GM12878 (cell line): ENCODE results near the gene EMILIN3. TPM values are rescaled to one million over a fixed set of nuclear protein-coding genes. Genes with fewer than 3 reads are reported as not detected.

Experiments
- BACH1 ChIP-seq: fragments of 450-650 bp; IDR thresholded peaks from 2 replicates; pipeline ENCODE4 v1.6.1; 2017; ENCODE audit warnings: mild to moderate bottlenecking, borderline replicate concordance
- BHLHE40 ChIP-seq, 2 experiments: fragments of 450-650 bp in 1 of 2; IDR thresholded peaks; 2 replicates each; pipeline ENCODE4 v1.6.1; 2011 to 2017; ENCODE audit warnings: low read depth in 2 of 2, borderline replicate concordance in 1 of 2, improper control_type of control experiment in 1 of 2, low read length in 1 of 2, mild to moderate bottlenecking in 1 of 2
- CBFB ChIP-seq: IDR thresholded peaks from 2 replicates; pipeline ENCODE4 v1.6.1; 2016; ENCODE audit warnings: antibody characterized with exemption, low read depth
- CHD2 ChIP-seq: IDR thresholded peaks from 2 replicates; pipeline ENCODE4 v1.6.1; 2011; ENCODE audit warnings: low read depth, low read length, improper control_type of control experiment, borderline replicate concordance
- CREM ChIP-seq: IDR thresholded peaks from 2 replicates; pipeline ENCODE4 v1.6.1; 2014; ENCODE audit warnings: antibody characterized with exemption, low read depth
- EGR1 ChIP-seq, 2 experiments: IDR thresholded peaks; 1 replicate in 1 of 2; 2 replicates in 1 of 2; pipeline ENCODE4 v1.6.1; 2011 to 2012; ENCODE audit warnings: low read depth in 2 of 2, low read length in 2 of 2, borderline replicate concordance in 1 of 2, mild to moderate bottlenecking in 1 of 2, moderate library complexity in 1 of 2
- ETV6 ChIP-seq, 2 experiments: fragments of 450-650 bp in 1 of 2; IDR thresholded peaks in 1 of 2; conservative IDR thresholded peaks in 1 of 2; 2 replicates each; pipeline ENCODE4 v1.6.1; 2014; ENCODE audit warnings: antibody characterized with exemption in 1 of 2, borderline replicate concordance in 1 of 2, low read depth in 1 of 2, mild to moderate bottlenecking in 1 of 2, moderate library complexity in 1 of 2
- FOS ChIP-seq: IDR thresholded peaks from 3 replicates; pipeline ENCODE4 v1.6.1; 2011; ENCODE audit warnings: borderline replicate concordance; ENCODE audit not compliant: insufficient read length; ENCODE audit errors: extremely low read depth
- GATAD2B ChIP-seq: fragments of 450-650 bp; conservative IDR thresholded peaks from 2 replicates; pipeline ENCODE4 v1.6.1; 2017; ENCODE audit warnings: low read depth, mild to moderate bottlenecking, moderate library complexity
- HCFC1 ChIP-seq: fragments of 150-350 bp; IDR thresholded peaks from 2 replicates; pipeline ENCODE4 v1.6.1; 2014; ENCODE audit warnings: low read length
- MTA3 ChIP-seq: IDR thresholded peaks from 2 replicates; pipeline ENCODE4 v1.6.1; 2012; ENCODE audit warnings: low read length, inconsistent platforms, borderline replicate concordance
- MYC ChIP-seq: IDR thresholded peaks from 2 replicates; pipeline ENCODE4 v1.6.1; 2011; ENCODE audit warnings: mild to moderate bottlenecking, low read length, moderate library complexity, inconsistent platforms; ENCODE audit not compliant: insufficient read depth, insufficient replicate concordance, insufficient read length, severe bottlenecking
- PAX5 ChIP-seq: IDR thresholded peaks from 2 replicates; pipeline ENCODE4 v1.6.1; 2011; ENCODE audit warnings: low read depth, low read length, borderline replicate concordance
- POLR2AphosphoS2 ChIP-seq: IDR thresholded peaks from 2 replicates; pipeline ENCODE4 v1.6.1; 2011; ENCODE audit warnings: low read depth, mild to moderate bottlenecking, low read length, improper control_type of control experiment, moderate library complexity
- POU2F2 ChIP-seq: IDR thresholded peaks from 3 replicates; pipeline ENCODE4 v1.6.1; 2011; ENCODE audit warnings: low read depth, mild to moderate bottlenecking, low read length, borderline replicate concordance
- RUNX3 ChIP-seq: IDR thresholded peaks from 2 replicates; pipeline ENCODE4 v1.6.1; 2012; ENCODE audit warnings: low read length, inconsistent platforms
- SP1 ChIP-seq: IDR thresholded peaks from one replicate; pipeline ENCODE4 v1.6.1; 2011; ENCODE audit warnings: low read depth, low read length
- SUPT20H ChIP-seq: IDR thresholded peaks from 2 replicates; pipeline ENCODE4 v1.6.1; 2011; ENCODE audit warnings: low read depth, mild to moderate bottlenecking, low read length, moderate library complexity, borderline replicate concordance; ENCODE audit not compliant: control insufficient read depth
- TCF3 ChIP-seq: IDR thresholded peaks from 2 replicates; pipeline ENCODE4 v1.6.1; 2012; ENCODE audit warnings: low read depth, mild to moderate bottlenecking, low read length, borderline replicate concordance; ENCODE audit not compliant: insufficient read depth
- TCF7 ChIP-seq: IDR thresholded peaks from 2 replicates; pipeline ENCODE4 v1.6.1; 2014; ENCODE audit warnings: antibody characterized with exemption, borderline replicate concordance
- WRNIP1 ChIP-seq: IDR thresholded peaks from 2 replicates; pipeline ENCODE4 v1.6.1; 2011; ENCODE audit warnings: low read depth, low read length, improper control_type of control experiment, borderline replicate concordance
- YBX1 ChIP-seq: fragments of 450-650 bp; IDR thresholded peaks from 2 replicates; pipeline ENCODE4 v1.6.1; 2016; ENCODE audit warnings: antibody characterized with exemption
- ZNF217 ChIP-seq: fragments of 450-650 bp; IDR thresholded peaks from 2 replicates; pipeline ENCODE4 v1.6.1; 2017; ENCODE audit warnings: antibody characterized with exemption, mild to moderate bottlenecking
- ZNF622 ChIP-seq: fragments of 450-650 bp; IDR thresholded peaks from 2 replicates; pipeline ENCODE4 v1.6.1; 2017; ENCODE audit warnings: mild to moderate bottlenecking, inconsistent platforms
- polyA plus RNA-seq, 11 experiments: library from polyadenylated mRNA; depleted of rRNA in 4 of 11; unstranded in 6 of 11; stranded (reverse) in 5 of 11; fragments of >200 nt; fragmentation: Nextera tagmentation in 4 of 11; fragmentation: Illumina TruSeq in 1 of 11; extraction: Ambion mirVana in 4 of 11; extraction: Trizol in 1 of 11; gene quantifications; 1 replicate in 1 of 11; 2 replicates in 10 of 11; pipeline versions ENCODE4 v1.2.1 to v1.2.3, GENCODE V29; 2011 to 2016; ENCODE audit warnings: inconsistent platforms in 2 of 11, missing spikeins in 2 of 11, low read depth in 1 of 11
- total RNA-seq, 4 experiments: library from RNA; depleted of rRNA in 3 of 4; stranded (reverse); fragments of >200 nt in 3 of 4; fragmentation: Illumina TruSeq in 1 of 4; extraction: Trizol in 1 of 4; gene quantifications; 2 replicates each; pipeline versions ENCODE4 v1.2.1 to v1.2.3, GENCODE V29; 2013 to 2021
- TF ChIP-seq, protein P1 (sequence below): IDR thresholded peaks from 2 replicates; pipeline ENCODE4 v1.6.1; 2012; ENCODE audit warnings: low read length, inconsistent platforms
- TF ChIP-seq, protein P2 (sequence below): IDR thresholded peaks from 2 replicates; pipeline ENCODE4 v1.6.1; 2011; ENCODE audit warnings: low read depth, mild to moderate bottlenecking, low read length, moderate library complexity, borderline replicate concordance; ENCODE audit errors: extremely low read depth
- TF ChIP-seq, protein P3 (sequence below): fragments of 450-650 bp; IDR thresholded peaks from 2 replicates; pipeline ENCODE4 v1.6.1; 2017; ENCODE audit warnings: mild to moderate bottlenecking, moderate library complexity

Gene EMILIN3
- total and polyA plus RNA-seq, 10 of the 15 experiments (the other 5 are each of a cell fraction or from before 2014, with no cell fraction given), result not detected

DNA sequence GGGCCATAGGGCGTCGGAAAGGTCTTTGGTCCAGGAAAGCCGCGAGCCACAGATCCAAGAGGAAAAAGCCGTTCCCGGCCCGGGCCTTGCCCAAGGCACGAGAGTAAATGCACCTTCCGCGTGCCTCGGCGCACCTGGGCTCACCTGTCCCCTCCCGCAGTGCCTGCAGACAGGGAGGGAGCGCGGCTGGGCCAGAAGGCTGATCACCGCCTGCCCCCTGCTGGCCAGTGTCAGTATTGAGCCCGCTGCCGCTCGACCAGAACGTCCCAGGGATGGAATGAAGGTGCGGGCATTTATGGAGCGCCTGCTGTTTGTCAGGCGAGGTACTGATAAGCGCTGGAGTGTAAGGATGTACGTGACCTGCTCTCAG is 26.7 kb downstream of the EMILIN3 start (continued):
- TF ChIP-seq EGR1 (IDR thresholded peaks at IDR 0.05; ENCODE audit: borderline replicate concordance in 1 of 2, low read depth in 2 of 2, low read length in 2 of 2), result no peak
- no peak for TF ChIP-seq TCF7
- TF ChIP-seq ZNF622, result no peak
- TF ChIP-seq RUNX3, result no peak
- no peak for TF ChIP-seq SUPT20H
- TF ChIP-seq, protein P1, sequence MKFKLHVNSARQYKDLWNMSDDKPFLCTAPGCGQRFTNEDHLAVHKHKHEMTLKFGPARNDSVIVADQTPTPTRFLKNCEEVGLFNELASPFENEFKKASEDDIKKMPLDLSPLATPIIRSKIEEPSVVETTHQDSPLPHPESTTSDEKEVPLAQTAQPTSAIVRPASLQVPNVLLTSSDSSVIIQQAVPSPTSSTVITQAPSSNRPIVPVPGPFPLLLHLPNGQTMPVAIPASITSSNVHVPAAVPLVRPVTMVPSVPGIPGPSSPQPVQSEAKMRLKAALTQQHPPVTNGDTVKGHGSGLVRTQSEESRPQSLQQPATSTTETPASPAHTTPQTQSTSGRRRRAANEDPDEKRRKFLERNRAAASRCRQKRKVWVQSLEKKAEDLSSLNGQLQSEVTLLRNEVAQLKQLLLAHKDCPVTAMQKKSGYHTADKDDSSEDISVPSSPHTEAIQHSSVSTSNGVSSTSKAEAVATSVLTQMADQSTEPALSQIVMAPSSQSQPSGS, result no peak
- TF ChIP-seq, protein P2, sequence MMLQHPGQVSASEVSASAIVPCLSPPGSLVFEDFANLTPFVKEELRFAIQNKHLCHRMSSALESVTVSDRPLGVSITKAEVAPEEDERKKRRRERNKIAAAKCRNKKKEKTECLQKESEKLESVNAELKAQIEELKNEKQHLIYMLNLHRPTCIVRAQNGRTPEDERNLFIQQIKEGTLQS, result no peak
- TF ChIP-seq POLR2AphosphoS2, result no peak
- TF ChIP-seq CREM, result no peak
- TF ChIP-seq PAX5, result 0 out of 2 replicates have a peak, but pooled peaks have one; percentile 36
- no peak for TF ChIP-seq BACH1
- 0 out of 4 replicates have a peak, but pooled peaks of 1 of the 2 experiments have one; percentile 39 for TF ChIP-seq ETV6 (conservative IDR thresholded peaks at IDR 0.05 in 1 of 2, IDR thresholded peaks at IDR 0.05 in 1 of 2; ENCODE audit: borderline replicate concordance in 1 of 2, low read depth in 1 of 2)
- TF ChIP-seq TCF3, result 0 out of 2 replicates have a peak, but pooled peaks have one; percentile 19
- peak; percentile 15; the same call in 1 of the 2 replicates for TF ChIP-seq CHD2
- TF ChIP-seq, protein P3, sequence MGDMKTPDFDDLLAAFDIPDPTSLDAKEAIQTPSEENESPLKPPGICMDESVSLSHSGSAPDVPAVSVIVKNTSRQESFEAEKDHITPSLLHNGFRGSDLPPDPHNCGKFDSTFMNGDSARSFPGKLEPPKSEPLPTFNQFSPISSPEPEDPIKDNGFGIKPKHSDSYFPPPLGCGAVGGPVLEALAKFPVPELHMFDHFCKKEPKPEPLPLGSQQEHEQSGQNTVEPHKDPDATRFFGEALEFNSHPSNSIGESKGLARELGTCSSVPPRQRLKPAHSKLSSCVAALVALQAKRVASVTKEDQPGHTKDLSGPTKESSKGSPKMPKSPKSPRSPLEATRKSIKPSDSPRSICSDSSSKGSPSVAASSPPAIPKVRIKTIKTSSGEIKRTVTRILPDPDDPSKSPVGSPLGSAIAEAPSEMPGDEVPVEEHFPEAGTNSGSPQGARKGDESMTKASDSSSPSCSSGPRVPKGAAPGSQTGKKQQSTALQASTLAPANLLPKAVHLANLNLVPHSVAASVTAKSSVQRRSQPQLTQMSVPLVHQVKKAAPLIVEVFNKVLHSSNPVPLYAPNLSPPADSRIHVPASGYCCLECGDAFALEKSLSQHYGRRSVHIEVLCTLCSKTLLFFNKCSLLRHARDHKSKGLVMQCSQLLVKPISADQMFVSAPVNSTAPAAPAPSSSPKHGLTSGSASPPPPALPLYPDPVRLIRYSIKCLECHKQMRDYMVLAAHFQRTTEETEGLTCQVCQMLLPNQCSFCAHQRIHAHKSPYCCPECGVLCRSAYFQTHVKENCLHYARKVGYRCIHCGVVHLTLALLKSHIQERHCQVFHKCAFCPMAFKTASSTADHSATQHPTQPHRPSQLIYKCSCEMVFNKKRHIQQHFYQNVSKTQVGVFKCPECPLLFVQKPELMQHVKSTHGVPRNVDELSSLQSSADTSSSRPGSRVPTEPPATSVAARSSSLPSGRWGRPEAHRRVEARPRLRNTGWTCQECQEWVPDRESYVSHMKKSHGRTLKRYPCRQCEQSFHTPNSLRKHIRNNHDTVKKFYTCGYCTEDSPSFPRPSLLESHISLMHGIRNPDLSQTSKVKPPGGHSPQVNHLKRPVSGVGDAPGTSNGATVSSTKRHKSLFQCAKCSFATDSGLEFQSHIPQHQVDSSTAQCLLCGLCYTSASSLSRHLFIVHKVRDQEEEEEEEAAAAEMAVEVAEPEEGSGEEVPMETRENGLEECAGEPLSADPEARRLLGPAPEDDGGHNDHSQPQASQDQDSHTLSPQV, result no peak
- no peak for TF ChIP-seq WRNIP1
- no peak for TF ChIP-seq YBX1
- no peak for TF ChIP-seq FOS
- no peak for TF ChIP-seq MYC
- peak; percentile 21 to 46; a peak in 1 of 4 replicates for TF ChIP-seq BHLHE40 (IDR thresholded peaks at IDR 0.05; ENCODE audit: borderline replicate concordance in 1 of 2, low read depth in 2 of 2, low read length in 1 of 2)
- TF ChIP-seq POU2F2, result peak; percentile 32; the same call in 1 of the 3 replicates
- no peak for TF ChIP-seq SP1
- no peak for TF ChIP-seq MTA3
- TF ChIP-seq GATAD2B, result no peak
- TF ChIP-seq CBFB, result no peak
- TF ChIP-seq HCFC1, result 0 out of 2 replicates have a peak, but pooled peaks have one; percentile 12
- TF ChIP-seq ZNF217, result no peak
